HEK293T (cell line): ENCODE data around the gene CAPSL.

ENCODE experiments used
- FOXK2 ChIP-seq: fragments of 450-650 bp; IDR thresholded peaks from 2 replicates; pipeline ENCODE4 v1.6.1; 2016; ENCODE audit warnings: mild to moderate bottlenecking
- PKNOX1 ChIP-seq: fragments of 450-650 bp; IDR thresholded peaks from 2 replicates; pipeline ENCODE4 v1.6.1; 2016
- TARDBP ChIP-seq: fragments of 450-650 bp; IDR thresholded peaks from 2 replicates; pipeline ENCODE4 v1.6.1; 2016

GRCh38 chr5:35861718-35862117 lies 76.7 kb downstream of the CAPSL start:
- no peak for TF ChIP-seq FOXK2
- TF ChIP-seq TARDBP: no peak
- TF ChIP-seq PKNOX1: no peak
